Adrenal gland (tissue), 5 donors: ENCODE data around the gene LAMTOR5.

Experiments used
- POLR2A ChIP-seq, 2 donors: fragments of 450-650 bp; IDR thresholded peaks; one replicate each; pipeline ENCODE4 v1.6.1; 2017; ENCODE audit warnings: antibody characterized with exemption in 2 of 2, mild to moderate bottlenecking in 2 of 2, moderate library complexity in 1 of 2
- TF ChIP-seq, protein P1 (sequence below), 6 experiments: fragments of 450-650 bp in 4 of 6; fragments of 200-600 bp in 2 of 6; sonication (generic) in 1 of 6; IDR thresholded peaks; 1 replicate in 5 of 6; 2 replicates in 1 of 6; pipeline versions ENCODE4 v1.5.1 to v1.8.0; 2016 to 2021; ENCODE audit warnings: antibody characterized with exemption in 6 of 6, mild to moderate bottlenecking in 2 of 6, moderate library complexity in 1 of 6
- donor health status: DM: no; HTN: no; CAD: no.

DNA sequence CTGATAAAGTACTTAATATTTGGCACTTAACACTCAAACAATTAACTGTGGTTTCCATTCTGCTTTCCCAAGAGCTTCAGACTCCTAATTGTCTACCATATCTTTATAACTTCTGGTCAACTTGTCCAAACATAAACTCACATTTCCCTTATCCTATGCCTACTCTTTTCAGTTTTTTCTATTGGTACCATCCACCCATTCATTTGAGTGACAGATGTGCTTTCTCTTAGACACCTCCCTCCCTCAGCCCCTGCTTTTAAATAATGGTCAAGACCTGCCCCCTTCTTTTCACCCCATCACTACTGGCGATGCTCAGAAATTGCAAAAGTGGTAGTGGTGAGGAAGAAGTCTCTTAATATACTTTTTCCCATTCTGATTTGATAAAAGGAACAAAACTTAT, 22.1 kb downstream of the LAMTOR5 start:
- TF ChIP-seq, protein P1, sequence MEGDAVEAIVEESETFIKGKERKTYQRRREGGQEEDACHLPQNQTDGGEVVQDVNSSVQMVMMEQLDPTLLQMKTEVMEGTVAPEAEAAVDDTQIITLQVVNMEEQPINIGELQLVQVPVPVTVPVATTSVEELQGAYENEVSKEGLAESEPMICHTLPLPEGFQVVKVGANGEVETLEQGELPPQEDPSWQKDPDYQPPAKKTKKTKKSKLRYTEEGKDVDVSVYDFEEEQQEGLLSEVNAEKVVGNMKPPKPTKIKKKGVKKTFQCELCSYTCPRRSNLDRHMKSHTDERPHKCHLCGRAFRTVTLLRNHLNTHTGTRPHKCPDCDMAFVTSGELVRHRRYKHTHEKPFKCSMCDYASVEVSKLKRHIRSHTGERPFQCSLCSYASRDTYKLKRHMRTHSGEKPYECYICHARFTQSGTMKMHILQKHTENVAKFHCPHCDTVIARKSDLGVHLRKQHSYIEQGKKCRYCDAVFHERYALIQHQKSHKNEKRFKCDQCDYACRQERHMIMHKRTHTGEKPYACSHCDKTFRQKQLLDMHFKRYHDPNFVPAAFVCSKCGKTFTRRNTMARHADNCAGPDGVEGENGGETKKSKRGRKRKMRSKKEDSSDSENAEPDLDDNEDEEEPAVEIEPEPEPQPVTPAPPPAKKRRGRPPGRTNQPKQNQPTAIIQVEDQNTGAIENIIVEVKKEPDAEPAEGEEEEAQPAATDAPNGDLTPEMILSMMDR (IDR thresholded peaks at IDR 0.05), result no peak
- no peak for TF ChIP-seq POLR2A (IDR thresholded peaks at IDR 0.05)
